Type B pancreatic cell (in vitro differentiated cells): Measurements from ENCODE around the gene SPIRE1. TPM values are rescaled to one million over a fixed set of nuclear protein-coding genes. Genes with fewer than 3 reads are reported as not detected.
A peak's percentile ranks its signal among the peaks of the same experiment; 100 is the strongest.

ENCODE experiments used
- DNase-seq: peaks from one replicate; pipeline ENCODE4 v3.0.0; 2021; ENCODE audit warnings: mixed read lengths; ENCODE audit not compliant: unreplicated experiment; ENCODE audit errors: extremely low spot score
- H3K27ac Mint-ChIP-seq: 2 replicates; pipeline ENCODE4 v1.8.0; 2021; ENCODE audit warnings: mild to moderate bottlenecking, mixed read lengths
- H3K27me3 Mint-ChIP-seq: 2 replicates; pipeline ENCODE4 v1.8.0; 2021; ENCODE audit warnings: mixed read lengths
- H3K36me3 Mint-ChIP-seq: 2 replicates; pipeline ENCODE4 v1.8.0; 2021; ENCODE audit warnings: mixed read lengths
- H3K4me1 Mint-ChIP-seq: one replicate; pipeline ENCODE4 v1.8.0; 2021; ENCODE audit warnings: mixed read lengths; ENCODE audit not compliant: unreplicated experiment
- H3K4me3 Mint-ChIP-seq: 2 replicates; pipeline ENCODE4 v1.8.0; 2021; ENCODE audit warnings: mild to moderate bottlenecking, mixed read lengths
- H3K9me3 Mint-ChIP-seq: 2 replicates; pipeline ENCODE4 v1.8.0; 2021; ENCODE audit warnings: mixed read lengths
- total RNA-seq: library from RNA; stranded (reverse); gene quantifications from 2 replicates; pipeline ENCODE4 v1.2.1, GENCODE V29; 2021; ENCODE audit warnings: low replicate concordance
- TF ChIP-seq, protein P1 (sequence below): fragments of 200-600 bp; sonication (generic); conservative IDR thresholded peaks from 2 replicates; pipeline ENCODE4 v1.5.0; 2021; ENCODE audit warnings: antibody characterized with exemption, mild to moderate bottlenecking

Gene SPIRE1
- total RNA-seq, 1 donor from 2014 or later, result 25.2 TPM

DNA sequence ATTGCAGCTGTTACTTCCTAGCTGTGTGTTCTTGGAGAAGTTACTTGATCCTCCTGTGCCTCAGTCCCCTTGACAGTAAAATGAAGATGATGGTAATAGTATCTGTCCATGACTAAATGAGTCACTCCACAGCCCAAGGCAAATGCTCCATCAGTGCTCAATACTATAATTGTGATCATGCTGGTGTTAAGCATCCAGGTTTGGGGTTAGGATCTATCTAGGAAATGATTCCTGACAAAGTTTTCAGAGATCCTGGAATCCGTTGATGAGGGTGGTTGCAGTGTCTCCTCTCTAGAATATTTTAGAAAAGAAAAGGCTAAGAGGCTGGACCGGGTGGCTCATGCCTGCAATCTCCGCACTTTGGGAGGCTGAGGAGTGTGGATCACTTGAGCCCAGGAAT lies 252.8 kb downstream of the SPIRE1 start:
- TF ChIP-seq, protein P1, sequence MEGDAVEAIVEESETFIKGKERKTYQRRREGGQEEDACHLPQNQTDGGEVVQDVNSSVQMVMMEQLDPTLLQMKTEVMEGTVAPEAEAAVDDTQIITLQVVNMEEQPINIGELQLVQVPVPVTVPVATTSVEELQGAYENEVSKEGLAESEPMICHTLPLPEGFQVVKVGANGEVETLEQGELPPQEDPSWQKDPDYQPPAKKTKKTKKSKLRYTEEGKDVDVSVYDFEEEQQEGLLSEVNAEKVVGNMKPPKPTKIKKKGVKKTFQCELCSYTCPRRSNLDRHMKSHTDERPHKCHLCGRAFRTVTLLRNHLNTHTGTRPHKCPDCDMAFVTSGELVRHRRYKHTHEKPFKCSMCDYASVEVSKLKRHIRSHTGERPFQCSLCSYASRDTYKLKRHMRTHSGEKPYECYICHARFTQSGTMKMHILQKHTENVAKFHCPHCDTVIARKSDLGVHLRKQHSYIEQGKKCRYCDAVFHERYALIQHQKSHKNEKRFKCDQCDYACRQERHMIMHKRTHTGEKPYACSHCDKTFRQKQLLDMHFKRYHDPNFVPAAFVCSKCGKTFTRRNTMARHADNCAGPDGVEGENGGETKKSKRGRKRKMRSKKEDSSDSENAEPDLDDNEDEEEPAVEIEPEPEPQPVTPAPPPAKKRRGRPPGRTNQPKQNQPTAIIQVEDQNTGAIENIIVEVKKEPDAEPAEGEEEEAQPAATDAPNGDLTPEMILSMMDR, result no peak
- H3K27ac Mint-ChIP-seq, result no peak overlapping the region
- H3K9me3 Mint-ChIP-seq, result no peaks in the 10 kb centered on the region
- DNase-seq, result no peak
- peaks cover 41% of the 10 kb centered on the region for H3K27me3 Mint-ChIP-seq
- H3K36me3 Mint-ChIP-seq, result no peaks in the 10 kb centered on the region
- peaks cover 14% of the 10 kb centered on the region for H3K4me1 Mint-ChIP-seq
- H3K4me3 Mint-ChIP-seq, result no peak overlapping the region

DNA sequence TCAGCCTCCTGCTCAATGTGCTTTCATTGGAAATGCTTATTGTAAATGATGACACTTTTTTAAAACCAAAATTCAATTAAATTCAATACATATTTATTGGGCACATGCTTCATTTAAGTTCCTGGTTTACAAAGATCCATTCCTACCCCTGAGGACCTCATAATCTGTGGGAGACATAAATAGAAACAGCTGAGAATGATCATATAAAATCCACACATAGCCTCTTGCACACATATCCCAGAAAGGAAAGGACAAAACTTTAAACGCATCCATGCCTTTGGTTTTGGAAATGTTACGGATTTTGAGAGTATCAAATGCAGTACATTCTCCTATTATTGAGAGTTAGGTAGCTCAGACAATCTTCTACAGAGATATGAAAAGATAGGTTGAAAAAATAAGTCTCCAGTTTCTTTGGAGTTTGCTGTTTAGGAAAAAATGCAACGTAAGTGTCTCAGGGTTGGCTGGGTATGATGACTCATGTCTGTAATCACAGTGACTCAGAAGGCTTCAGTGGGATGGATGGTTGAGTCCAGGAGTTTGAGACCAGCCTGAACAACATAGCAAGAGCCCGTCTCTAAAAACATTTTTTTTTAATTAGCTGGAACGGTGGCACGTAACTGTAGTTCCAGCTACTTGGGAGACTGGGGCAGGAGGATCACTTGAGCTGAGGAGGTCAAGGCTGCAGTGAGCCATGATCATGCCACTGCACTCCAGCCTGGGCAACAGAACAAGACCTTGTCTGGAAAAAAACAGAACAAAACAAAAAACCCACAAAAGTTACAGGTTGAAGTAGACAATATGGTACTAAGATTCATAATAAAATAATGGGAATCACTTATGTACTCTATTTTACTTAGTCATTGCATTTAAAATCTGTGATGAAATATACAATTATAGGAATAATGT lies 254.1 kb downstream of the SPIRE1 start:
- H3K27me3 Mint-ChIP-seq, result peaks cover 41% of the 10 kb centered on the region
- DNase-seq, result no peak
- TF ChIP-seq, protein P1, result no peak
- H3K36me3 Mint-ChIP-seq, result no peaks in the 10 kb centered on the region
- peak overlapping the region; percentile 5 for H3K27ac Mint-ChIP-seq
- no peak overlapping the region for H3K4me3 Mint-ChIP-seq
- H3K4me1 Mint-ChIP-seq, result peaks cover 10% of the 10 kb centered on the region
- no peaks in the 10 kb centered on the region for H3K9me3 Mint-ChIP-seq

DNA sequence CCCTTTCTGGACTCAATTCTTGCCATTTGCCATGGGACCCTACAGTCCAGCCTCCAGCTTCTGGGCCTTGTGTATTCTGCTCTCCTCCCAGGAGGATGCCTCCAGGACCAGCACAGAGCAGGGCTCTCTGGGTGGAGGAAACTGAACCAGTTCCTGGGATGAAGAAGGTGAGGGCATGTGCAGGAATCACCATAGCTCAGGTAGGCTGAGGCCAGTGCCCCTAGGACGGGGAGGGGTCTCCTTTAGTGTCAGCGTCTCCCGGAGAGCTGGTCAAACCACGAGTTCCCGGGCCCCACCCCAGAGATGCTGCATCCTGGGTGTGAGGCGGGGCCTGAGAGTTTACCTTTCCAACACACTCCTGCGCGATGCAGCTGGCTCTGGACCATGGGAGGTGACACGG lies 256.0 kb downstream of the SPIRE1 start:
- TF ChIP-seq, protein P1, result no peak
- Mint-ChIP-seq H3K4me3 (no peak overlapping the region), H3K9me3 (no peaks in the 10 kb centered on the region), H3K36me3 (no peaks in the 10 kb centered on the region), H3K27ac (no peak overlapping the region), H3K4me1 (peaks cover 4% of the 10 kb centered on the region), H3K27me3 (peaks cover 41% of the 10 kb centered on the region)
- DNase-seq, result no peak

DNA sequence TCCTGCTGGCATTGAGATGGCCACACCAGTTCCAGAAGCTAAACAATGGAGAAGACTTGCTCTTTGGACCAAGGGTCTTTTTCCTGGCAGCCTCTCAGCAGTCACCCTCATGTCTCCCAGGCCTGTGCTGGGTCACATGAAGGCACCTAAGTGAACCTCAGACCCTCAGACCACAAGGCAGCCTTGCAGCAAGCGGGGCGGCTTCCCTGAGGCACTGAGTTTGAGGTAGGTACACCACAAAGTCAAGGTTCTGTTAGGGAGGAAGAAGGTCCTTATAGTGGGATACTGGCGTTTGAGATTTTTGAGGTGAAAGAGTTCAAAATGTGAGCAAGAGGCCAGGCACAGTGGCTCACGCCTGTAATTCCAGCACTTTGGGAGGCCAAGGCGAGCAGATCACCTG lies 258.7 kb downstream of the SPIRE1 start:
- no peaks in the 10 kb centered on the region for H3K4me1 Mint-ChIP-seq
- H3K27me3 Mint-ChIP-seq, result peaks cover 25% of the 10 kb centered on the region
- no peak overlapping the region for H3K4me3 Mint-ChIP-seq
- DNase-seq, result no peak
- H3K36me3 Mint-ChIP-seq, result no peaks in the 10 kb centered on the region
- H3K9me3 Mint-ChIP-seq, result no peaks in the 10 kb centered on the region
- H3K27ac Mint-ChIP-seq, result no peak overlapping the region
- TF ChIP-seq, protein P1, result no peak

DNA sequence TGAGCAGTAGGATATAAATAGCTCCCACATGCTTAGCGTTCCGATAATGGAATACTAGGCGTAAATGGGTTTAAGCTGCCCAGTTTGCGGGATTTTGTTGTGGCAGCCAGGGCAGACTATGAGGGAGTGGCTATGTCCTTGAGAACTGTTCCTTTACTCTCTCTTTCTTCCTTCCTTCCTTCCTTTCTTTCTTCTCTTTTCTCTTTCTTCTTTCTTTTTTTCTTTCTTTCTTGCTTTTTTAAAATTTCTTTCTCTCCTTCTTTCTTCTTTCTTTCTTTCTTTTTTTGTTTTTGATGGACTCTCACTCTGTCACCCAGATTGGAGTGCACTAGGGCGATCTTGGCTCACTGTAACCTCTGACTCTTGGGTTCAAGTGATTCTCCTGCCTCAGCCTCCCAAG lies 259.3 kb downstream of the SPIRE1 start:
- Mint-ChIP-seq H3K9me3 (no peaks in the 10 kb centered on the region), H3K4me3 (no peak overlapping the region), H3K36me3 (no peaks in the 10 kb centered on the region), H3K4me1 (no peaks in the 10 kb centered on the region), H3K27ac (no peak overlapping the region), H3K27me3 (peaks cover 20% of the 10 kb centered on the region)
- DNase-seq, result no peak
- TF ChIP-seq, protein P1, result no peak
